ENCODE results near the gene BCKDHB.

DNA sequence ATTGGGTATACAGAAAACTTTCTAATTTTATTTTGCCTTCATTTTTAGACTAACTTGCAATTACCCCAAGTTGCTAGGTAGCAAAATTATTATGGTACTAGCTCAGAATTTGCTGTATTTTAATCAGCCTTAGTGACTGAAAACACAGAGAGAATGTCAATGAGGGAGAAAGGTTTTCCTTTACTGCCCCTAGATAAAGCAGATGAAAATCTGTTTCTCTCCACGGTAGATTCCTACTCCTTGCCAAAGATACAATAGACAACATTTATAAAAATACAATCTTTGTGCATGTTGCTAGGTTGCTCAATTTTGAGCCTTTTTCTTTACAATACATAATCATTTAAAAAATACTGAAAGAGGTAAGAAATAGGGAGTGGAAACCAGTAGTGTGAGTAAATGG is 222.2 kb downstream of the BCKDHB start:
- TF ChIP-seq, protein P1, sequence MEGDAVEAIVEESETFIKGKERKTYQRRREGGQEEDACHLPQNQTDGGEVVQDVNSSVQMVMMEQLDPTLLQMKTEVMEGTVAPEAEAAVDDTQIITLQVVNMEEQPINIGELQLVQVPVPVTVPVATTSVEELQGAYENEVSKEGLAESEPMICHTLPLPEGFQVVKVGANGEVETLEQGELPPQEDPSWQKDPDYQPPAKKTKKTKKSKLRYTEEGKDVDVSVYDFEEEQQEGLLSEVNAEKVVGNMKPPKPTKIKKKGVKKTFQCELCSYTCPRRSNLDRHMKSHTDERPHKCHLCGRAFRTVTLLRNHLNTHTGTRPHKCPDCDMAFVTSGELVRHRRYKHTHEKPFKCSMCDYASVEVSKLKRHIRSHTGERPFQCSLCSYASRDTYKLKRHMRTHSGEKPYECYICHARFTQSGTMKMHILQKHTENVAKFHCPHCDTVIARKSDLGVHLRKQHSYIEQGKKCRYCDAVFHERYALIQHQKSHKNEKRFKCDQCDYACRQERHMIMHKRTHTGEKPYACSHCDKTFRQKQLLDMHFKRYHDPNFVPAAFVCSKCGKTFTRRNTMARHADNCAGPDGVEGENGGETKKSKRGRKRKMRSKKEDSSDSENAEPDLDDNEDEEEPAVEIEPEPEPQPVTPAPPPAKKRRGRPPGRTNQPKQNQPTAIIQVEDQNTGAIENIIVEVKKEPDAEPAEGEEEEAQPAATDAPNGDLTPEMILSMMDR (IDR thresholded peaks at IDR 0.05) = no peak
- no peak for TF ChIP-seq POLR2A (IDR thresholded peaks at IDR 0.05)
